ENCODE results near the gene MSI2.
"Not testable (repeated sequence)": the region's sequence is repeated elsewhere in the genome, so short reads cannot be mapped to it uniquely, and the experiment has no call there.

MSI2 gene

DNA sequence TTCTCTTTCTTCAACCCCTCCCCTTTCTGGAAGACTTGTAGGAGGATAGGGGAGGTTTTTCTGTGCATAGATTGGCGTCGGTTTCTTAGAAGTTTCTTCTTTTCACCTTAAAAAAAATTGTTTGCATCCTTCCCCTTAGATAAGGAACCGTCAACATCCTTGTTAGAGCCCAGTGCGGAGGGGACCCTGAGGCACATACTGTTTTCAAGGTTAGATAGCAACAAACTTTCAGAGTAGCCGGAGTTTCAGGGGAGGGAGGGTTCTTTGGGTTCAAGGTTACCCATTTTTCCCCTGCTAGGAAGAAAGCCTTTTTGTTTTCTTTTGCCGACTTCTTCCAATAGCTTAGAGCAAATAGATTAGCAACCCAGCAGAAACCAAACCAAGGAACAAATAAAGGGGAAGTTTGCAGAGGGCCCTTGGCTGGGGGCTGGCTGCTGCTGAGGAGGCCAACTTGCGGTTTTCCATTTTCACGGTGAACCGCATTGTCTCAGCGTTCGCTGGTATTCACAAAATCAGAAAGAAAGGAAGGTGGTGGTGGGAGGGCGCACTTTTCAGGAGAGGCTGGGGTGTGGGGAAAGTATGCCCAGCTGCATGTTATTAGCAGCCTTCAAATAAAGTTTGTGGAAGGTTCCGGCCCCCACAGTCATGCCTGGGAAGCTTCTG, 28.8 kb downstream of the MSI2 start:
- in situ Hi-C loops (cut with MboI; ENCODE audit: low pct_unique_long_range_greater_than_20kb, low sequenced_read_pairs), result no loop called here
- peak; percentile 96 for DNase-seq

DNA sequence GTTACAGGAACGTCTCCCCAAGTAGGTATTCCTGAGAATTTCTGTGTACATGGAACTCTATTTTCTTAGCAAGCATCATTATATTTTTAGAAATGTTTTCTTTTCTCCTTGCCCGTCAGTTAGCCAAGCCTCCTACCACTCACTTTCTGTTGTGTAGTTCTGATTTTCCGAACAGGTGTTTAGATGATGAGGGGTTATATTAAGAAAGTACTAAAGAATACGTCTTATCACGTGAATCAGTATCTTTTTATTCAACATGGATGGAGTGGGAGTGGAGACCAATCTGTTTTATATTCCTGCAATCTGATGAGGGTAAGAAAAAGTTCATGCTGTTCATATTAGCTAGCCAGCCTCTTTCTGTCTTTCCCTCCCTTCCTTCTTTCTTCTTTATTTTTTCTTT, 29.4 kb downstream of the MSI2 start:
- in situ Hi-C loops (cut with MboI; ENCODE audit: low pct_unique_long_range_greater_than_20kb, low sequenced_read_pairs), result no loop called here

DNA sequence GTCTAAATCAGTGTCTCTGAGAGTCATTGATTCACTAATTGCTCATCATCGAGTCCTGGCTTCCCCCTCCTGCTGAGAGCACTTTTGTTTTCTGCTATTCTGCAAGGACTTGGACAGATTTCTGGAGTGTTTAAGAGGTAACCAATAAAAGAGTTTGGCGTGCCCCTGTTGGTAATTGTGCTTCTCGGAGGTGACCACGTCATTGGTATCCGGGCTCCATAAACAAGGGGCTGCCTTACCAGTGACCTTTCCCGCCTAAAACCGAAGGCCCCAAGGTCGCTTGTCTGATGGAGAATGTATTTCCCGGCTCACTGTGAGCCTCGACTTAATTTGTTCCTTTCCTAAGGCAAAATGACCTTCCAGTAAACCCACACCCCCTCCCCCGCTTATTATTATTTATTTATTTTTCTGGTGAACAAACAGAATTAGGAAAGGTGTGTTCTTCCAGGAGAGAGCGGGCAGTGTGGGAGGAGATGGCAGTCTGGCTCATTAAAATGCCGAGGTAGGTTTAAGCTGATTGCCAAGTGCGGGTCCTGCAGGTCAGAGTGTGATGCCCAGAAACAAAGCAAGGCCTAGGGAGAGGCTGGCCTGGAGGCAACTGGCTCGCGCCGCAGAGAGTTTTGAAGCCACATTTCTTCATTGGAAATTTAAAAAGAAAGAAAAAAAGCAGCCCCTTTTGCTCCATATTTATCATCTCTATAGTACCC, 30.2 kb downstream of the MSI2 start:
- in situ Hi-C loops (cut with MboI; ENCODE audit: low pct_unique_long_range_greater_than_20kb, low sequenced_read_pairs), result no loop called here
- no peak for DNase-seq

More for the DNA sequence above, 29.4 kb downstream of the MSI2 start:
- DNase-seq, result no peak

DNA sequence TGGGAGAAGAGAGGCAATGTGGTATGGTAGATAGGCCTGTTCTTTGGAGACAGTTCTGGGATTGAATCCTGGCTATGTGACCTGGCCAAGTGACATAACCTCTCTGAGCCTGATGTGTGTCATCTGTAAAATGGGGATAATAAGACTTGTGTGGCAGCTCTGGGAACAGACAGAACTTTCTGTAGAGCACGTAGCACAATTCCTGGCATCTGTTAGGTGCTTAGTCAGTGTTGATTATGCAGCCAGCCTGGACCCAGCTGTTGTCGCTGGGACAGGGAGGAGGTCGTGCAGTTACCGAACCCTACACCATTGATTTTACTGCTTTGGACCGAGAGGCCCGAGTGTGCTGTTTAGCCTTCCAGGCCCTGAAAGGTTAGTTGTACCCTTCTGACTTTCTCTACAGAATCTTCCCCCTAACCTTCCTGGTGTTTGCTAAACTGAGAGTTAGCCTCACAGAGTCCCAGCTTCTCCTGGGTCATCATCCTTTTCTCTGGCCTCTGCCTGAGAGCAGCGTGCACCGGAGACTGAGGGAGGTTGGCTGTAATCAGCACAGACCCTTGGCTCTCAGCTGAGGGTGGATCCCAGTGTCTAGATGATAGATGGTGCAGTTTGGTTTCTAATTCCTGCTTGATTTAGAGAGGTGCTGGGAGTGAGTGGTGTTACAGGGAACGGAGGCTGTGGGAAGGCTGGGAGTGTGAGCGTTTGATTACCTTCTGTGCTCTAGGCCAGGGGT, 31.9 kb downstream of the MSI2 start:
- DNase-seq, result no peak
- in situ Hi-C loops (cut with MboI; ENCODE audit: low pct_unique_long_range_greater_than_20kb, low sequenced_read_pairs), result no loop called here

DNA sequence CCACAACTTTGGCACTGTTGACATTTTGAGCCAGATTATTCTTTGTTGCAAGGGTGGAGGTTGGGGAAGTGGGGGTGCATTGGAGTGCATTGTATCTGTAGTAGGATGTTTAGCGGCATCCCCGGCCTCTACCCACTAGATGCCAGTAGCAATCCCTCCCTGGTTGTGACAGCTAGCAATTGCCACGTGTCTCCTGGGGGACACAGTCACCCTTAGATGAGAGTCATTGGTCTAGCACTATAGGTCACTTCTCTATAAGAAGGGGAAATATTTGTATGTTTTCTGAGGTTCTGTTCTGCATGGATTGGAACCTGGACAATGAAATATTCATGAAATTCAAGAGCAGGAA, 32.4 kb downstream of the MSI2 start:
- in situ Hi-C loops (cut with MboI; ENCODE audit: low pct_unique_long_range_greater_than_20kb, low sequenced_read_pairs), result no loop called here
- DNase-seq, result no peak

DNA sequence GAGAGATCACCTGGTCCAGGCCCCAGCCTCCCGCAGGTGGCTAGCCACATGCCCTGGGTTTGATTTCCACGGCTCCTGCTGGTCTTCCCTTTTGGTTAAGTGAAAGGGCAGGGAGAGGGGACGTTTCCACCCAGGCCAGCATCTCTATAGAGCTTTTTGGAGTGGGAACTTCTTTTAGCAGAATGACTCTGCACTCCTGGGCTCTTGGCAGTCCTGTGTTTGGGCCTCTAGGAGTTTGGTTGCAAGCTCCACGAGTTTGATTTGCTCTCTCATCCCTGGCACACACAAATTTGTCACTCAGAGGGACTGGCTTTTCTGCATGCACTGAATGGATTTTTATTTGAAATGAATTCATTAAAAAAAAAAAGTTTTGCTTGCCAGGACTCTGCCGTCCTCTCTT, 32.8 kb downstream of the MSI2 start:
- DNase-seq, result no peak
- in situ Hi-C loops (cut with MboI; ENCODE audit: low pct_unique_long_range_greater_than_20kb, low sequenced_read_pairs), result no loop called here

DNA sequence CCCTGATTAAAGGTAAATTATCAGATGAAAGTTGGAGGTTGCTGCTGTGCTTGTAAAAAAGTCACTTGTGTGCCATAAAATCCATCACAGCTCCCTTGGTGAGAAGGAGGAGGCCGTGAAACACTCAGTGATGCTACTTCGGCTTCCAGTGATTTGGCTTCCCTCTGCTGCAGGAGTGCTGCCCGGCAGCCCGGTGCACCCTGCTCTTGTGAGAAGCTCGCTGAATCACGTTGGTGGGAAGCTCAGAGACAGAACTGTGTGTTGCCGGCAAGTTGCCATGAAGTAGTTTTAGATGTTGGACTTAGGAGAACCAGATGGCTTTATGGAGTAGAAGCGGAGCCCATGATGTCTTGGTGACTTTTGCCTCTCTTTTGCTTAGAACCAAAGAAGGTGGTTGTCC, 33.3 kb downstream of the MSI2 start:
- no peak for DNase-seq
- in situ Hi-C loops (cut with MboI; ENCODE audit: low pct_unique_long_range_greater_than_20kb, low sequenced_read_pairs), result no loop called here

DNA sequence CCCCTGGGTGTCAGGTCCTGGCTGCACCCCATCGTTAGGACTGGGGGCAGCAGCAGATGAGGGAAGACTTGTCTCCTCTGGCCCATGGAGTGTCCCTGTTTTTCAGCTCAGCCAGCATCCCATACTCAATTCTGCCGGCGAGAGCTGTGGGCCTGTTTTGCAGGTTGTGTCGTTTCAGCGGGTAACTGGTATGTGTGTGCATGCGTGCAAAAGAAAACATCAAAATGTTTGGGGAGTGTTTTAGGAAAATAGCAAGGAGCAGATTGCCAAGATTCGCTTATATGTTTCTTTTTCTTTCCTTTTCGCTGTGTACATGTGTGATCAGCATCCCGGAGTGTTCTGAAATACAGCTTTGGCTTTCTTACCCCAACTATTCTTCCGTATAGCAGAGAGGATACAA, 34.7 kb downstream of the MSI2 start:
- no peak for DNase-seq
- in situ Hi-C loops (cut with MboI; ENCODE audit: low pct_unique_long_range_greater_than_20kb, low sequenced_read_pairs), result no loop called here

DNA sequence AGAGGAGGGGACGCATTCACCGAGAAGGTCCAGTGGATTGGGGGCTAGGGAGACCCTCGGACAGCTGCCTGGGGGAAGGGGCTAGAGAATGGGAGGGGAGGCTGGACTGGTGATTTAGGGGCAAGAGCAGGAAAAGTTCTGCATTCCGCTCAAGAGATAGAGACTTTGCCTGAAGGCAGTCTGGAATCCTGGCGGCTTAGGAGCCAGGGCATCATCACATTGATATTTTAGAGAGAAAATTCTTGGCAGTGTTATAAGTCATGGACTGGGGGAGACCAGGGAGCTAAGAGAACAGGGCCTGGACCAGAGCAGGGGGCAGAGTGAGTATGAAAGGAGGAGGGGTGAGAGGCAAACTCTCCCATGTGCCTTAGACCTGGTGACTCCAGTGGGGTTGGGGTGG, 35.8 kb downstream of the MSI2 start:
- DNase-seq, result no peak
- in situ Hi-C loops (cut with MboI; ENCODE audit: low pct_unique_long_range_greater_than_20kb, low sequenced_read_pairs), result no loop called here

DNA sequence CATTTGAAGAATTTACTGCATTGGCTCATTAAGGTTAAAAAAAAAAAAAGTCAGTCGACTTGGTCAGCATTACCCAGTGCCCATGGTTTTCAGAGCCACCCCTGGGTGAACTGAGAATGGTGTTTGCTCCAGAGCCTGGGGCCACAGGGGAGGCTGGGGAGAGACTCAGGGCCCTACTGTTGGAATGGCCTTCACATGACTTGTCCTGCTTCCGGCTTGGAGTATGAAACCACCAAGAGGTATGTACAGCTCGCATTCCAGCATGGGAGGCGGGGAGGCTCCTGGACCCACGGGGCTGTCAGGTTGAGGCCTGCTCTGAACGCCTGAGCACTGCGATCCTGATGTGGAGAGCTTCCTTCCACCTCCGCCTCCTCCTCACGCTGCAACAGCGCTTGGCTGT, 36.8 kb downstream of the MSI2 start:
- in situ Hi-C loops (cut with MboI; ENCODE audit: low pct_unique_long_range_greater_than_20kb, low sequenced_read_pairs), result no loop called here

DNA sequence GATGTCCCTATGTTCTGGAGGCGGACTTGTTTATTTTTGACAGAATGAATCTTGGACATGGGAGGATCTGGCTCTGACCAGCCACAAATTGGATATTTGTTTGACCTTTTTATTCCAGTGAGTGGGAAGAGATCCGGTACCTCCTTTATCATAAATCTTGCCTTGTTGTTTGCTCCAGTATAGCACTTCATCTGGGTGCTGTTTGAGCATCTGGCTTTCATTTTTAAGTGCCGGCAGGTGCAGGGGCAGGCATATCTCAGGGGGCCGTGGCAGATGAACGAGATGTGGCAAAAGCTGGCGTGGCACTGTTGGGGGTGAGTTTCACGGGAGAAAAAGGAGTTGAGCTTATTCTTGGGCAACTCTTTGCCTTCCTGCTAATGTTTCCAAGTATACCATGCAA, 37.8 kb downstream of the MSI2 start:
- in situ Hi-C loops (cut with MboI; ENCODE audit: low pct_unique_long_range_greater_than_20kb, low sequenced_read_pairs), result no loop called here
- no peak for DNase-seq

More for the DNA sequence above, 36.8 kb downstream of the MSI2 start:
- no peak for DNase-seq

DNA sequence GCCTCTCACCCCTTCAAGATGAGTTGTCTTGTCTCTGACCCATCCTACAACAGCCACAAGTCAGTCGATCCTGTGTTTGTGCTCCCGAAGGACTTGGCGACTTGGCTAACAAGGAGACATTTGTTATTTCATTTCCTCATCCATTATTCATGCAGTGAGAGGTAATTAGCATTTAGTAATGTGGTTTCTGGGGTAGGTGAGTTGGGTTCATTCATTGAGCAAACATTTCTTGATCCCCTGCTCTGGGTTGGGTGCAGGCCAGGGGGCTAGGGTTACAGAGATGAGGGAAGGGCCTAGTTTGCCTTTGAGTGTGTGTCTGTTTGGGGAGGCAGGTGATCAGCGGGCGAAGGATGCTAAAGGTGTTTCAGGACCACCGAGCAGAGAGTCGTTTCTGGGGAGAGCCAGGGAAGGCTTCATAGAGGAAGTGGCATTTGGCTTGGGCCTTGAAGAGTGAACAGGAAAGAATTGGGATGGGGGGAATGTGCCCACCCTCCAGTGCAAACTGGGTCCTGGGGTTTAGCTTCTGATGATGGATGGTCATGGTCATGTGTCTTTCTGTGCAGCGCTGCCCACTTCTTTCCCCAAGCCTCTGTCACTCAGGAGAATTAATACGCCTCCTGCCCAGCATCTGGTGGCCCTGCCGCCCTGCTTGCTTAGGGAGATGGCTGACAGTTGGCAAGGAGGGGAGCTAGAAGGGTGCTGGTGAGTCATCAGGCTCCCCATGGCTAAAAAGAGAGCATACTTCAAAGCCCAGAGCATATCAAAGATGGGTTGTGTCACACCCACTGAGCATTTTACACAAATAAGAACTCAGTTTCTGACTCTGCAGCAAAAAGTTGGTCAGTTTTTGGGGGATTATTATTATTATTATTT, 38.5 kb downstream of the MSI2 start:
- in situ Hi-C loops (cut with MboI; ENCODE audit: low pct_unique_long_range_greater_than_20kb, low sequenced_read_pairs), result no loop called here
- DNase-seq, result no peak

DNA sequence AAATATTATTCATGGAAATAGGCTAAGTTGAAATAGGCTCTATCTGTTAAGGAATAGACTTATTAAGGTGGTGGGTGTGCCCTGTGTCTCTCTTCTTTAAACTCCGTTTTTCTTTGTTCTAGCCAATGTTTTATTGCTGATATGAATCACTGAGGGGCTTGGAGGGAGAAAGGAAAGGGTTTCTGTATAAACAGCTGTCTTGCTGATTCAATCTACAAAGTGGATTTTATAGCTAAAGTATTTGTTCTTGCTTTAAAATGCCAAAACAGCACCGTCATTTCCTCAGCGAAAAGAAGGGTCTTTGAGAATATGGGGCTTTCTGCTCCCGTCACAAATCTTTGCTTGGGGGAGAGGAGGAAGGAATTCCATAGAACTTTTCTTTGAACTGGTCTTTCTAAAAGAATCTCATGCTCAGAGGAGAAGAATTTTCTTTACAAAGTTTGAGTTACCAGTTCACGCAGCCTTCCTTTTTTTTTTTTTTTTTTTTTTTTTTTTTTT, 39.3 kb downstream of the MSI2 start:
- no peak for DNase-seq
- in situ Hi-C loops (cut with MboI; ENCODE audit: low pct_unique_long_range_greater_than_20kb, low sequenced_read_pairs), result no loop called here

DNA sequence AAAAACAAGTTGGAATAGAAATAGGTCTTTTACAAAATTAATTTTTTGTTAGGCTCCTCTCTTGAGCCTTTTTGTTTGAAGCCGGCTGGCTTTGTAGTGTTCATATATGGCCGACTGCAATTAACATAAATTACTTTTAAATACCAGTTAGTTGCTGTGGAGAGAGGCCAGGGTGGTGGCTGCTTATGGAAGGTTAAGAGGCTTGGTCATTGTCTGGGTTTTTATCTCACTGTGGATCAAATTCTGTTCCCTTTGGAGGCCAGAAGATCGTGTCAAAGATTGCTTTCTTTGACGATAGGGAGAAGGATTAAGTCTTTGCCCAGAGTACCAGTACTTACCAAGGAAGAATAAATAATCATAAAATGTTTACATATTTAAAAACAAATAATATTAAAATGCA, 39.9 kb downstream of the MSI2 start:
- DNase-seq, result no peak
- in situ Hi-C loops (cut with MboI; ENCODE audit: low pct_unique_long_range_greater_than_20kb, low sequenced_read_pairs), result no loop called here

DNA sequence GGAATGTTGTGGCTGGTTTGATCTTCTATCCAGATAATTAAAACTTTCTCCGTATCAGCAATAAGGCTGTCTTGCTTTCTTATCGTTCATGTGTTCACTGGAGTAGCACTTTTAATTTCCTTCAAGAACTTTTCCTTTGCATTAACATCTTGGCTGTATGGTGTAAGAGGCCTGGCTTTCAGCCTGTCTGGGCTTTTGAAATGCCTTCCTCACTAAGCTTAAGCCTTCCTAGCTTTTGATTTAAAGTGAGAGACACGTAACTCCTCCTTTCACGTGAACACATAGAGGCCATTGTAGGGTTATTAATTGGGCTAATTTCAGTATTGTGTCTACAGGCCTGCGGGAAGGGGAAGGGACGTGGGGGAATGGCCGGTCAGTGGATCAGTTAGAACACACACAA, 42.9 kb downstream of the MSI2 start:
- no peak for DNase-seq
- in situ Hi-C loops (cut with MboI; ENCODE audit: low pct_unique_long_range_greater_than_20kb, low sequenced_read_pairs), result no loop called here

DNA sequence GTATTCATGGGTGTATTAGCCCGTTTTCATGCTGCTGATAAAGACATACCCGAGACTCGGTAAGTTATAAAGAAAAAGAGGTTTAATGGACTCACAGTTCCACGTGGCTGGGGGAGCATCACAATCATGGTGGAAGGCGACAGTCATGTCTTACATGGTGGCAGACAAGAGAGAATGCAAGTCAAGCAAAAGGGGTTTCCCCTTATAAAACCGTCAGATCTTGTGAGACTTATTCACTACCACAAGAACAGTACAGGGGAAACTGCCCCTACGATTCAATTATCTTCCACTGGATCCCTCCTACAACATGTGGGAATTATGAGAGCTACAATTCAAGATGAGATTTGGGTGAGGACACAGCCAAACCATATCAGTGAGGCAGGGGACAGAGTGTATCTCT, 44.3 kb downstream of the MSI2 start:
- in situ Hi-C loops (cut with MboI; ENCODE audit: low pct_unique_long_range_greater_than_20kb, low sequenced_read_pairs); DNase-seq: not testable (repeated sequence)

DNA sequence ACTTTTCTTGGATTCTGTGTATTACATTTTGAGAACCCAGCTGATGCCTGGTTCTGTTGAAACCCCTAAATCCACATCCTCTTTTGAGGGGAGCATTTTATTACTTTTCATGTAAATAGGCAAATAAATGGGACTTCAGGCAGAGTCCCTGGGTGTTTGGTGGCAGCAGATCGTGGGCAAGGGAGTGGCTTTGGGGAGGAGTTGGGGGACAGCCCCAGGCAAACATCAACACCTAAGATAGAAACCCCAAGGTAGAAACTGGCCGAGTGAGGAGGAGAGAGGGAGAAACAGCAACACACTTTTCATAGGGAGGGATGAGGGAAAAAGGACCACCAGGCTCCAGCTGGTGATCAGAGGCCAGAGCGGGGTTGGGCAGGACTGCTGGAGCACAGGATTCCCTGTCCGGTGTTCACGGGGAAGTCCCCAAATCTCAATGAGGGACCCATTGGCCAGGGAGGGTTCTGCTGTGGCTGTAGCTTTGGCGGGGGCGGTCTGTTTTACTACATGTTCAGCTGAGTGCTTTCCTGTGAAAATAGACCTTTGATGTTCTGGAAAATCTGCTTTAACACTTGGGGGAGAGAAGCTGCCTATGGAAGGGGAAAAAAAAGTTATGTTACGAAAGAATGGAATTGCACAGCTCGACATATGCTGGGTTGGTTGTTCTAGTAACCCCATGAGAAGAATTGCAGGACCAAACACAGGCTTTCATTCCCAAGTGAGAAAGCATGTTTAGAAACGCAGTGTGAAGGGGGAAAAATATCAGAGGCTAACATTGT, 46.6 kb downstream of the MSI2 start:
- DNase-seq, result no peak
- in situ Hi-C loops (cut with MboI; ENCODE audit: low pct_unique_long_range_greater_than_20kb, low sequenced_read_pairs), result no loop called here

DNA sequence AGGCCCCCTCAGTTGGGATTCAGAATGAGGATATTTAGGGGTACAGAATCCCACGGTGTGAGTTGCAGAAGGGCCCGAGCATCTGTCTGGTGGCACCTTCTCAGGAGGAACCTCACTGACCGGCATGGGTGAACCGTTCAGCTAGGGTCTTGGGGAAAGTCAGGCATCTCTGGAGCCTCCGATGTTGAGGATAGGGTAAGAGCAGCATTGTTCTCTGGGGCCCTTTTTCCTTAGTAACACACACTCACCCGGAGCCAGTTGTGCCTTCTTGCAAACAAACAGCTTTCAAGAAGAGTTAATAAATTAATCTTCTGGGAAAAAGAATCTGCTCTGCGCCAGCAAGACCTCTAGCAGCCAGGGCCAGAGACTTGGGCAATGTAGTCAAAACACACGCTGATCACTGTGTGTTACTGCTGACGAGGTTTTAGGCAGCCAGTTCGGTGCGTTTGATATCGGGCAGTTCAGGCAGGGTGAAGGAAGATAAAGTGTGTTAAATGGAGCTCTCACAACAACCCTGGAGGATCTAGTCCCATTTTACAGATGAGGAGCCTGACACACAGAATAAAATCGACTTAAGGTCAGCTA, 48.9 kb downstream of the MSI2 start:
- no peak for DNase-seq
- in situ Hi-C loops (cut with MboI; ENCODE audit: low pct_unique_long_range_greater_than_20kb, low sequenced_read_pairs), result no loop called here
